Measurements from ENCODE around the gene TNC. TPM values are rescaled to one million over a fixed set of nuclear protein-coding genes. Genes with fewer than 3 reads are reported as not detected.

The TNC gene
- polyA plus RNA-seq, 3 donors, result 0.02 TPM; not detected in 2

- Histone ChIP-seq H3K9ac (ENCODE audit: insufficient read depth, low read length, poor library complexity, severe bottlenecking) (no peak overlapping the region), H3K4me2 (replicated peaks; ENCODE audit: extremely low read depth, low read length, poor library complexity, severe bottlenecking) (no peak overlapping the region), H3K27ac (ENCODE audit: low read depth in 1 of 2, low read length in 2 of 2) (no peak overlapping the region), H3K4me3 (replicated peaks in 1 of 3; ENCODE audit: low read depth in 2 of 3, low read length in 3 of 3) (no peak overlapping the region), H3K27me3 (ENCODE audit: control insufficient read depth in 2 of 2, insufficient read depth in 2 of 2, low read length in 2 of 2) (no peaks in the 10 kb centered on the region), H4K20me1 (ENCODE audit: insufficient read depth, low read length) (no peaks in the 10 kb centered on the region), H3K36me3 (replicated peaks in 1 of 2; ENCODE audit: control insufficient read depth in 1 of 2, insufficient read depth in 2 of 2, low read length in 2 of 2) (no peaks in the 10 kb centered on the region), H3K9me3 (replicated peaks in 1 of 2; ENCODE audit: control insufficient read depth in 1 of 2, insufficient read depth in 1 of 2, low read length in 2 of 2) (no peaks in the 10 kb centered on the region), H3K79me2 (ENCODE audit: insufficient read depth, low read length) (no peaks in the 10 kb centered on the region), H3K4me1 (ENCODE audit: control insufficient read depth in 1 of 2, insufficient read depth in 2 of 2, low read length in 2 of 2) (no peaks in the 10 kb centered on the region), H2AFZ (ENCODE audit: insufficient read depth, low read depth, low read length, poor library complexity, severe bottlenecking) (no peak overlapping the region)
- Mint-ChIP-seq H3K36me3 (no peaks in the 10 kb centered on the region), H3K27me3 (ENCODE audit: low read depth in 3 of 3) (peaks cover 2 to 8% (median 2%) of the 10 kb centered on the region in 3 donors), H3K9me3 (peaks cover 0 to 8% (median 0%) of the 10 kb centered on the region in 7 donors), H3K4me1 (no peaks in the 10 kb centered on the region), H3K27ac (no peak overlapping the region), H3K4me3 (no peak overlapping the region)
- no peak for DNase-seq
- 100% methylated on average over 2 of the region's 2 CpGs for WGBS (ENCODE audit: insufficient coverage)
- intact Hi-C loops (cut with micrococcal nuclease), result no loop called here
- no peak for TF ChIP-seq CTCF (IDR thresholded peaks at IDR 0.05)
Observed at GRCh38 chr9:115107701-115108100, 10.3 kb downstream of the TNC start.

- no peaks in the 10 kb centered on the region for H3K4me1 Mint-ChIP-seq
- no peaks in the 10 kb centered on the region for H3K27me3 ChIP-seq (ENCODE audit: control insufficient read depth in 2 of 2, insufficient read depth in 2 of 2, low read length in 2 of 2)
- H3K27me3 Mint-ChIP-seq (ENCODE audit: low read depth in 3 of 3), result peaks cover 2 to 6% (median 2%) of the 10 kb centered on the region in 3 donors
- TF ChIP-seq CTCF (IDR thresholded peaks at IDR 0.05), result no peak
- H3K9me3 Mint-ChIP-seq, result peaks cover 0 to 8% (median 0%) of the 10 kb centered on the region in 7 donors
- no peak overlapping the region for H3K27ac ChIP-seq (ENCODE audit: low read depth in 1 of 2, low read length in 2 of 2)
- no peak for DNase-seq
- H3K9ac ChIP-seq (ENCODE audit: insufficient read depth, low read length, poor library complexity, severe bottlenecking), result no peak overlapping the region
- H3K36me3 Mint-ChIP-seq, result no peaks in the 10 kb centered on the region
- H3K79me2 ChIP-seq (ENCODE audit: insufficient read depth, low read length), result no peaks in the 10 kb centered on the region
- H4K20me1 ChIP-seq (ENCODE audit: insufficient read depth, low read length), result no peaks in the 10 kb centered on the region
- no peaks in the 10 kb centered on the region for H3K4me1 ChIP-seq (ENCODE audit: control insufficient read depth in 1 of 2, insufficient read depth in 2 of 2, low read length in 2 of 2)
- H2AFZ ChIP-seq (ENCODE audit: insufficient read depth, low read depth, low read length, poor library complexity, severe bottlenecking), result no peak overlapping the region
- H3K4me3 ChIP-seq (replicated peaks in 1 of 3; ENCODE audit: low read depth in 2 of 3, low read length in 3 of 3), result no peak overlapping the region
- no peak overlapping the region for H3K4me3 Mint-ChIP-seq
- H3K9me3 ChIP-seq (replicated peaks in 1 of 2; ENCODE audit: control insufficient read depth in 1 of 2, insufficient read depth in 1 of 2, low read length in 2 of 2), result no peaks in the 10 kb centered on the region
- intact Hi-C loops (cut with micrococcal nuclease), result no loop called here
- H3K27ac Mint-ChIP-seq, result no peak overlapping the region
- WGBS (ENCODE audit: insufficient coverage), result no CpG with 5 or more reads among the region's 2 CpGs
- H3K36me3 ChIP-seq (replicated peaks in 1 of 2; ENCODE audit: control insufficient read depth in 1 of 2, insufficient read depth in 2 of 2, low read length in 2 of 2), result no peaks in the 10 kb centered on the region
- no peak overlapping the region for H3K4me2 ChIP-seq (replicated peaks; ENCODE audit: extremely low read depth, low read length, poor library complexity, severe bottlenecking)
Observed at GRCh38 chr9:115106642-115107041, 11.3 kb downstream of the TNC start.
